GM12875 (cell line): ENCODE data around the gene CSNK1E.

ENCODE experiments used
- H3K4me3 ChIP-seq: one replicate; pipeline ENCODE4 v1.5.1; 2011; ENCODE audit warnings: low read depth, low read length, control low read depth
- CTCF ChIP-seq: IDR thresholded peaks from 2 replicates; pipeline ENCODE4 v1.5.1; 2011; ENCODE audit warnings: low read depth, mild to moderate bottlenecking, control low read depth, inconsistent platforms, low read length, moderate library complexity, borderline replicate concordance; ENCODE audit not compliant: insufficient read depth

CSNK1E gene

GRCh38 chr22:38292694-38293093, 24.5 kb downstream of the CSNK1E start:
- TF ChIP-seq CTCF = no peak
- no peak overlapping the region for H3K4me3 ChIP-seq

GRCh38 chr22:38291201-38291777, 25.9 kb downstream of the CSNK1E start:
- no peak for TF ChIP-seq CTCF
- no peak overlapping the region for H3K4me3 ChIP-seq

GRCh38 chr22:38290347-38290746, 26.9 kb downstream of the CSNK1E start:
- H3K4me3 ChIP-seq = no peak overlapping the region
- no peak for TF ChIP-seq CTCF

- no peak for TF ChIP-seq CTCF
- H3K4me3 ChIP-seq = no peak overlapping the region
These were observed 27.6 kb downstream of the CSNK1E start for GRCh38 chr22:38289583-38290082.

GRCh38 chr22:38286915-38287669, 30.1 kb downstream of the CSNK1E start:
- H3K4me3 ChIP-seq = no peak overlapping the region
- TF ChIP-seq CTCF = no peak

- no peak for TF ChIP-seq CTCF
- no peak overlapping the region for H3K4me3 ChIP-seq
These were observed 32.2 kb downstream of the CSNK1E start for GRCh38 chr22:38285018-38285417.

GRCh38 chr22:38284042-38284402, 33.2 kb downstream of the CSNK1E start:
- H3K4me3 ChIP-seq = no peak overlapping the region
- TF ChIP-seq CTCF = no peak
